IMR-90 (cell line): Measurements from ENCODE around the gene C1QTNF9B. TPM values are rescaled to one million over a fixed set of nuclear protein-coding genes. Genes with fewer than 3 reads are reported as not detected.

Experiments
- ATAC-seq: fragments of 200-7000 bp; cut with Tn5 transposase; 2 replicates; pipeline ENCODE4 v1.9.1; 2020; ENCODE audit warnings: low read depth, mild to moderate bottlenecking, moderate library complexity
- BruUV-seq: library from RNA; stranded (reverse); fragments of 400-500 nt; replicated peaks from 2 replicates; lab custom pipeline; 2021; lab: Mats Ljungman, UMichigan
- CTCF ChIA-PET: fragments of 300-600 bp; formaldehyde crosslinking; extraction: SDS; loops from one replicate; lab custom pipeline; 2021; ENCODE audit warnings: antibody characterized with exemption; lab: Yijun Ruan, JAX
- POLR2A ChIA-PET: fragments of 300-600 bp; sonication (Branson Sonifier 250); formaldehyde crosslinking; loops from one replicate; lab custom pipeline; 2022; ENCODE audit warnings: antibody characterized with exemption; ENCODE audit not compliant: unreplicated experiment; lab: Charles Lee
- DNase-seq: peaks from one replicate; pipeline ENCODE4 v3.0.0; 2013
- H2AFZ ChIP-seq: replicated peaks from 2 replicates; pipeline ENCODE3; 2013; ENCODE audit warnings: low read length, mild to moderate bottlenecking; ENCODE audit not compliant: poor library complexity
- H2AK5ac ChIP-seq: 2 replicates; pipeline ENCODE4 v1.6.1; 2013; ENCODE audit warnings: low read depth, low read length, inconsistent platforms
- H2AK9ac ChIP-seq: replicated peaks from 2 replicates; pipeline ENCODE3; 2013; ENCODE audit warnings: mild to moderate bottlenecking, low read depth, low read length, moderate library complexity; ENCODE audit not compliant: poor library complexity
- H2BK120ac ChIP-seq: 2 replicates; pipeline ENCODE4 v1.6.1; 2013; ENCODE audit warnings: low read depth, low read length, inconsistent platforms
- H2BK15ac ChIP-seq: 3 replicates; pipeline ENCODE4 v1.6.1; 2013; ENCODE audit warnings: low read depth, low read length, inconsistent platforms
- H2BK20ac ChIP-seq: 2 replicates; pipeline ENCODE4 v1.6.1; 2013; ENCODE audit warnings: low read depth, mild to moderate bottlenecking, inconsistent platforms, low read length, moderate library complexity
- H2BK5ac ChIP-seq: 2 replicates; pipeline ENCODE4 v1.6.1; 2013; ENCODE audit warnings: mild to moderate bottlenecking, low read depth, low read length, inconsistent platforms; ENCODE audit not compliant: poor library complexity, severe bottlenecking
- H3K14ac ChIP-seq: replicated peaks from 2 replicates; pipeline ENCODE4 v1.6.1; 2013; ENCODE audit warnings: low read depth, low read length, inconsistent platforms
- H3K18ac ChIP-seq: 2 replicates; pipeline ENCODE4 v1.6.1; 2013; ENCODE audit warnings: low read depth, low read length, control low read depth
- H3K23ac ChIP-seq: 2 replicates; pipeline ENCODE4 v1.6.1; 2013; ENCODE audit warnings: low read depth, low read length, inconsistent platforms
- H3K27ac ChIP-seq: 2 replicates; pipeline ENCODE4 v1.5.1; 2013; ENCODE audit warnings: mild to moderate bottlenecking, control low read depth, low read length; ENCODE audit not compliant: insufficient read depth
- H3K27me3 ChIP-seq: 2 replicates; pipeline ENCODE4 v1.6.1; 2013; ENCODE audit warnings: low read length; ENCODE audit not compliant: control insufficient read depth, insufficient read depth
- H3K36me3 ChIP-seq: 2 replicates; pipeline ENCODE4 v1.6.1; 2013; ENCODE audit warnings: low read length, mixed read lengths; ENCODE audit not compliant: control insufficient read depth, insufficient read depth
- H3K4ac ChIP-seq: 2 replicates; pipeline ENCODE4 v1.6.1; 2013; ENCODE audit warnings: low read depth, low read length, inconsistent platforms
- H3K4me1 ChIP-seq: 2 replicates; pipeline ENCODE4 v1.6.1; 2013; ENCODE audit warnings: low read length, mixed read lengths; ENCODE audit not compliant: control insufficient read depth, insufficient read depth
- H3K4me2 ChIP-seq: 2 replicates; pipeline ENCODE4 v1.6.1; 2013; ENCODE audit warnings: low read depth, mild to moderate bottlenecking, control low read depth, low read length, moderate library complexity
- H3K4me3 ChIP-seq: 2 replicates; pipeline ENCODE4 v1.5.1; 2013; ENCODE audit warnings: low read depth, mild to moderate bottlenecking, control low read depth, low read length, moderate library complexity; ENCODE audit not compliant: insufficient read depth
- H3K56ac ChIP-seq: 2 replicates; pipeline ENCODE4 v1.6.1; 2013; ENCODE audit warnings: low read length, inconsistent platforms; ENCODE audit not compliant: insufficient read depth; ENCODE audit errors: extremely low read depth
- H3K79me1 ChIP-seq, 2 experiments: 2 replicates each; pipeline ENCODE4 v1.6.1; 2013; ENCODE audit warnings: low read length in 2 of 2, inconsistent platforms in 1 of 2, low read depth in 1 of 2
- H3K9ac ChIP-seq: 2 replicates; pipeline ENCODE4 v1.6.1; 2013; ENCODE audit warnings: low read depth, low read length, control low read depth
- H3K9me1 ChIP-seq: 2 replicates; pipeline ENCODE4 v1.6.1; 2013; ENCODE audit warnings: low read length, inconsistent platforms; ENCODE audit not compliant: insufficient read depth
- H3K9me3 ChIP-seq: 2 replicates; pipeline ENCODE4 v1.6.1; 2013; ENCODE audit warnings: low read length; ENCODE audit not compliant: control insufficient read depth, insufficient read depth
- H4K20me1 ChIP-seq: 2 replicates; pipeline ENCODE4 v1.6.1; 2013; ENCODE audit warnings: low read length, inconsistent platforms; ENCODE audit not compliant: insufficient read depth
- H4K5ac ChIP-seq: 2 replicates; pipeline ENCODE4 v1.6.1; 2013; ENCODE audit warnings: mild to moderate bottlenecking, low read depth, low read length, control low read depth
- H4K8ac ChIP-seq, 2 experiments: 2 replicates each; pipeline ENCODE4 v1.6.1; 2013; ENCODE audit warnings: low read depth in 2 of 2, low read length in 2 of 2, control low read depth in 1 of 2, inconsistent platforms in 1 of 2
- H4K91ac ChIP-seq: 2 replicates; pipeline ENCODE4 v1.6.1; 2013; ENCODE audit warnings: low read depth, low read length, inconsistent platforms; ENCODE audit not compliant: insufficient read depth
- BHLHE40 ChIP-seq: fragments of 150-350 bp; IDR thresholded peaks from 2 replicates; pipeline ENCODE4 v1.6.1; 2016; ENCODE audit warnings: mild to moderate bottlenecking, low read depth, low read length
- CEBPB ChIP-seq: IDR thresholded peaks from 2 replicates; pipeline ENCODE4 v1.6.1; 2012; ENCODE audit warnings: low read depth, low read length, improper control_type of control experiment
- CHD1 ChIP-seq: IDR thresholded peaks from 2 replicates; pipeline ENCODE4 v1.6.1; 2012; ENCODE audit warnings: low read depth, low read length, improper control_type of control experiment
- CTCF ChIP-seq: conservative IDR thresholded peaks from 2 replicates; pipeline ENCODE4 v1.5.1; 2012; ENCODE audit warnings: mild to moderate bottlenecking, low read depth, low read length, improper control_type of control experiment
- ELK1 ChIP-seq: fragments of 150-350 bp; IDR thresholded peaks from 2 replicates; pipeline ENCODE4 v1.6.1; 2016; ENCODE audit warnings: low read depth, mild to moderate bottlenecking, low read length, moderate library complexity, borderline replicate concordance
- FOS ChIP-seq: fragments of 150-350 bp; IDR thresholded peaks from 2 replicates; pipeline ENCODE4 v1.6.1; 2016; ENCODE audit warnings: low read depth, low read length
- MAFK ChIP-seq: IDR thresholded peaks from 2 replicates; pipeline ENCODE4 v1.6.1; 2012; ENCODE audit warnings: low read depth, low read length, improper control_type of control experiment
- MAZ ChIP-seq: IDR thresholded peaks from 2 replicates; pipeline ENCODE4 v1.6.1; 2012; ENCODE audit warnings: low read depth, mild to moderate bottlenecking, low read length, improper control_type of control experiment, moderate library complexity, borderline replicate concordance
- MXI1 ChIP-seq: IDR thresholded peaks from 2 replicates; pipeline ENCODE4 v1.6.1; 2012; ENCODE audit warnings: low read depth, mild to moderate bottlenecking, low read length, moderate library complexity, borderline replicate concordance
- NFE2L2 ChIP-seq: fragments of 150-350 bp; IDR thresholded peaks from 2 replicates; pipeline ENCODE4 v1.6.1; 2016; ENCODE audit warnings: low read depth, mild to moderate bottlenecking, low read length
- POLR2A ChIP-seq: IDR thresholded peaks from 2 replicates; pipeline ENCODE4 v1.6.1; 2012; ENCODE audit warnings: mild to moderate bottlenecking, low read depth, low read length
- RAD21 ChIP-seq: IDR thresholded peaks from 2 replicates; pipeline ENCODE4 v1.6.1; 2012; ENCODE audit warnings: low read length, improper control_type of control experiment
- RCOR1 ChIP-seq: IDR thresholded peaks from 2 replicates; pipeline ENCODE4 v1.6.1; 2012; ENCODE audit warnings: mild to moderate bottlenecking, low read length, improper control_type of control experiment; ENCODE audit not compliant: insufficient replicate concordance
- RFX5 ChIP-seq: IDR thresholded peaks from 2 replicates; pipeline ENCODE4 v1.8.0; 2012; ENCODE audit warnings: low read depth, mild to moderate bottlenecking, low read length, moderate library complexity
- SMC3 ChIP-seq: fragments of 150-350 bp; IDR thresholded peaks from 2 replicates; pipeline ENCODE4 v1.6.1; 2016; ENCODE audit warnings: low read depth, mild to moderate bottlenecking, antibody characterized with exemption, low read length, moderate library complexity
- WGBS, 2 experiments: methylation state at CpG; one replicate each; pipeline versions ENCODE4 v1.1.5 to v1.1.7; 2013; ENCODE audit warnings: missing lambda C conversion rate in 2 of 2; ENCODE audit not compliant: insufficient read length in 1 of 2; ENCODE audit errors: extremely low coverage in 2 of 2; 5-methylcytosine and 5-hydroxymethylcytosine counted together
- dilution Hi-C: fragments of 300-500 bp; cut with HindIII; formaldehyde crosslinking; loops from one replicate; pipeline ENCODE4 v1.14.3; 2018; ENCODE audit warnings: low sequenced_read_pairs; ENCODE audit not compliant: unreplicated experiment
- in situ Hi-C: fragments of 300-500 bp; cut with MboI; formaldehyde crosslinking; loops from 3 replicates; pipeline ENCODE4 v1.14.3; 2019; ENCODE audit warnings: low sequenced_read_pairs, inconsistent platforms, mixed read lengths
- intact Hi-C: fragments of 100-400 bp; cut with micrococcal nuclease; formaldehyde crosslinking; loops from 2 replicates; pipeline ENCODE4 v1.10.0; 2022
- polyA plus RNA-seq, 3 experiments: library from polyadenylated mRNA; depleted of rRNA; stranded (reverse); fragments of >200 nt; gene quantifications; 2 replicates each; pipeline ENCODE4 v1.2.3, GENCODE V29; 2012; ENCODE audit warnings: low replicate concordance in 1 of 3
- total RNA-seq: library from RNA; depleted of rRNA; stranded (reverse); fragments of >200 nt; gene quantifications from 2 replicates; pipeline ENCODE4 v1.2.3, GENCODE V29; 2012
- TF ChIP-seq, protein P1 (sequence below): fragments of 150-350 bp; IDR thresholded peaks from 2 replicates; pipeline ENCODE4 v1.6.1; 2017; ENCODE audit warnings: mild to moderate bottlenecking, antibody characterized with exemption, low read length, low read depth

C1QTNF9B gene
- total and polyA plus RNA-seq, 2 of the 4 experiments (the other 2 are of a cell fraction), result 0.72 to 1.1 TPM

DNA sequence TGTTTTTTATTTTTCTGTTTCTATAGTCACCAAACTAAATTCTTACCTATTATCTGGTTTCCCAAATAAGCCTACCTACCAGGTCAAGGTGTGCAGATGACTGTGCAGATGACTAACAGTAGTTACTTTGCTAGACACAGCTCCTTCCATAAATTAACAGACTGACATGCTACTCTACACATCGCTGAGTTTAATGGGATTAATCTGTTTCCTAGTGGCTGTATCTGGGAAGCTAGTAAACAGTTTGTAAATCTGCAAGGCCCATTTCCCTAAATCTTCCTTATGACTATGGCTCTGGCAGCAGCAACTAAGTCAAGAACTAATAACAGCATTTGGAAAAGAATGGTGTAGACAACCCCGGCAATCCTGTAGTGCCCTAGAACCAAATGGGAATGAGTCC, 36.0 kb downstream of the C1QTNF9B start:
- H3K9me1 ChIP-seq, result peaks cover 8% of the 10 kb centered on the region
- no peak overlapping the region for H2BK15ac ChIP-seq
- TF ChIP-seq ELK1, result no peak
- no peak for TF ChIP-seq CEBPB
- TF ChIP-seq RFX5, result no peak
- TF ChIP-seq BHLHE40, result no peak
- no peak for TF ChIP-seq CTCF
- TF ChIP-seq RAD21, result no peak
- no peak for TF ChIP-seq MAFK
- TF ChIP-seq SMC3, result no peak
- no peak for TF ChIP-seq MAZ
- TF ChIP-seq MXI1, result no peak
- TF ChIP-seq RCOR1, result no peak
- TF ChIP-seq NFE2L2, result no peak
- no peak for TF ChIP-seq CHD1
- TF ChIP-seq, protein P1, sequence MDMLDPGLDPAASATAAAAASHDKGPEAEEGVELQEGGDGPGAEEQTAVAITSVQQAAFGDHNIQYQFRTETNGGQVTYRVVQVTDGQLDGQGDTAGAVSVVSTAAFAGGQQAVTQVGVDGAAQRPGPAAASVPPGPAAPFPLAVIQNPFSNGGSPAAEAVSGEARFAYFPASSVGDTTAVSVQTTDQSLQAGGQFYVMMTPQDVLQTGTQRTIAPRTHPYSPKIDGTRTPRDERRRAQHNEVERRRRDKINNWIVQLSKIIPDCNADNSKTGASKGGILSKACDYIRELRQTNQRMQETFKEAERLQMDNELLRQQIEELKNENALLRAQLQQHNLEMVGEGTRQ, result no peak
- no peak for TF ChIP-seq FOS
- TF ChIP-seq POLR2A, result no peak
- DNase-seq (no peak), ATAC-seq (no peak)
- H2AK9ac ChIP-seq, result no peak overlapping the region
- no peak overlapping the region for H4K5ac ChIP-seq
- dilution Hi-C loops, result no loop called here
- H4K20me1 ChIP-seq, result no peaks in the 10 kb centered on the region
- no peak overlapping the region for H2AK5ac ChIP-seq
- intact Hi-C loops, result no loop called here
- H3K27me3 ChIP-seq, result no peaks in the 10 kb centered on the region
- H3K9ac ChIP-seq, result no peak overlapping the region
- H3K56ac ChIP-seq, result no peak overlapping the region
- no peak overlapping the region for H2BK20ac ChIP-seq
- BruUV-seq, result no TSS peak
- no peak overlapping the region for H3K27ac ChIP-seq
- H4K91ac ChIP-seq, result no peak overlapping the region
- H2AFZ ChIP-seq, result no peak overlapping the region
- H2BK120ac ChIP-seq, result no peak overlapping the region
- ChIA-PET POLR2A (no interaction called here), CTCF (interaction anchor here (0.7 kb wide), 1 partner anchor 153 kb away, joined by 3 read pairs; no protein-coding TSS in a partner anchor)
- no CpG with 5 or more reads among the region's 2 CpGs for WGBS, 2 experiments
- no peak overlapping the region for H3K23ac ChIP-seq
- no peak overlapping the region for H3K4me3 ChIP-seq
- no peak overlapping the region for H3K4me2 ChIP-seq
- H3K9me3 ChIP-seq, result no peaks in the 10 kb centered on the region
- H3K18ac ChIP-seq, result no peak overlapping the region
- H3K4ac ChIP-seq, result no peak overlapping the region
- H3K36me3 ChIP-seq, result peaks cover 8% of the 10 kb centered on the region
- H4K8ac ChIP-seq, result no peak overlapping the region
- no peak overlapping the region for H3K14ac ChIP-seq
- H2BK5ac ChIP-seq, result no peak overlapping the region
- in situ Hi-C loops, result loop anchor here (10.0 kb wide), 1 partner anchor 277 kb away; no protein-coding TSS in a partner anchor
- peaks cover 4 to 6% of the 10 kb centered on the region in 2 experiments; a peak in 2 of 4 replicates for H3K79me1 ChIP-seq
- peaks cover 10% of the 10 kb centered on the region for H3K4me1 ChIP-seq
